IPS-20b (cell line): Measurements from ENCODE around the gene CCSER2.
"Not testable (repeated sequence)": the region's sequence is repeated elsewhere in the genome, so short reads cannot be mapped to it uniquely, and the experiment has no call there.

Source experiments
- H3K27ac ChIP-seq: one replicate; pipeline ENCODE4 v1.5.1; 2013; ENCODE audit warnings: low read length
- H3K27me3 ChIP-seq: 2 replicates; pipeline ENCODE4 v1.6.1; 2013; ENCODE audit warnings: mild to moderate bottlenecking, low read length, inconsistent platforms; ENCODE audit not compliant: insufficient read depth
- H3K36me3 ChIP-seq: 2 replicates; pipeline ENCODE4 v1.6.1; 2013; ENCODE audit warnings: low read depth, mild to moderate bottlenecking, inconsistent platforms, low read length, moderate library complexity; ENCODE audit not compliant: insufficient read depth
- H3K4me1 ChIP-seq: 2 replicates; pipeline ENCODE4 v1.6.1; 2013; ENCODE audit warnings: mild to moderate bottlenecking, control low read depth, inconsistent platforms, low read length, moderate library complexity; ENCODE audit not compliant: insufficient read depth
- H3K4me3 ChIP-seq: 2 replicates; pipeline ENCODE4 v1.5.1; 2013; ENCODE audit warnings: mild to moderate bottlenecking, low read length, inconsistent platforms
- H3K9ac ChIP-seq: 2 replicates; pipeline ENCODE4 v1.6.1; 2013; ENCODE audit warnings: low read depth, mild to moderate bottlenecking, inconsistent platforms, low read length, moderate library complexity
- H3K9me3 ChIP-seq: 2 replicates; pipeline ENCODE4 v1.6.1; 2013; ENCODE audit warnings: mild to moderate bottlenecking, low read depth, low read length, inconsistent platforms; ENCODE audit not compliant: insufficient read depth

Gene CCSER2

GRCh38 chr10:84314275-84314674, 14.1 kb upstream of the CCSER2 start:
- H3K4me3 ChIP-seq, result no peak overlapping the region
- H3K27ac ChIP-seq, result no peak overlapping the region
- H3K9ac ChIP-seq, result no peak overlapping the region

GRCh38 chr10:84317174-84317573, 11.2 kb upstream of the CCSER2 start:
- Histone ChIP-seq H3K4me3 (no peak overlapping the region), H3K9me3 (no peaks in the 10 kb centered on the region), H3K36me3 (no peaks in the 10 kb centered on the region), H3K27me3 (no peaks in the 10 kb centered on the region), H3K4me1 (peaks cover 7% of the 10 kb centered on the region; the same call in 1 of the 2 replicates), H3K9ac (no peak overlapping the region), H3K27ac (no peak overlapping the region)

More at GRCh38 chr10:84314275-84314674, 14.1 kb upstream of the CCSER2 start:
- H3K9me3 ChIP-seq, result no peaks in the 10 kb centered on the region; the same call in 1 of the 2 replicates
- H3K27me3 ChIP-seq, result no peaks in the 10 kb centered on the region
- H3K4me1 ChIP-seq, result peaks cover 11% of the 10 kb centered on the region; the same call in 1 of the 2 replicates
- no peaks in the 10 kb centered on the region for H3K36me3 ChIP-seq

DNA sequence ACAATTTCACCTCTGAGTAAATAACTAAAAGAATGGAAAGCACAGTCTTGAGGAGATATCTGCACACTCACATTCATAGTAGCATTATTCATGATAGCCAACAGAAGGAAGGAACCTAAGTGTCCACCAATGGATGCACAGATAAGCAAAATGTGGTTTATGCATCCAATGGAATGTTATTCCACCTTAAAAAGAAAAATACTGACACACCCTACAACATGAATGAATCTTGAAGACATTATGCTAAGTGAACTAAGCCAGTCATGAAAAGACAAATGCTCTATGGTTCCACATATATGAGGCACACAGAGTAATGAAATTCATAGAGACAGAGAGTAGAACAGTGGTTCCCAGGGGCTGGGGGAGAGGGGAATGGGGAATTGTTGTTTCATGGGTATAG, 6.5 kb upstream of the CCSER2 start:
- Histone ChIP-seq H3K36me3 (no peaks in the 10 kb centered on the region), H3K27me3 (no peaks in the 10 kb centered on the region), H3K27ac (no peak overlapping the region), H3K9ac (no peak overlapping the region), H3K4me3 (no peak overlapping the region), H3K9me3 (no peaks in the 10 kb centered on the region), H3K4me1 (peaks cover 3% of the 10 kb centered on the region; the same call in 1 of the 2 replicates)

- not testable (repeated sequence) for H3K27ac ChIP-seq, H3K9me3 ChIP-seq, H3K4me3 ChIP-seq, H3K27me3 ChIP-seq, H3K4me1 ChIP-seq, H3K36me3 ChIP-seq, H3K9ac ChIP-seq
Measured at GRCh38 chr10:84323566-84323965, 4.8 kb upstream of the CCSER2 start.

DNA sequence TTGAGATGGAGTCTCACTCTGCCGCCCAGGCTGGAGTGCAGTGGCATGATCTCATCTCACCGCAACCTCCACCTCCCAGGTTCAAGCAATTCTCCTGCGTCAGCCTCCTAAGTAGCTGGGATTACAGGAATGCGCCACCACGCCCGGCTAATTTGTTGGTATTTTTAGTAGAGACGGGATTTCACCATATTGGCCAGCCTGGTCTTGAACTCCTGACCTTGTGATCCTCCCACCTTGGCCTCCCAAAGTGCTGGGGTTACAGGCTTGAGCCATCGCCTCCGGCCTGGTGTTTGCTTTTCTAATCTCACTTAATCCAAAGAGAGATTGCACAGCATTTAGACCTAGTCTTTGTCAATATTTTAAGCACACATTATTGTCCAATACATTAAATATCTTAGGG, 1.4 kb upstream of the CCSER2 start:
- peaks cover 11% of the 10 kb centered on the region; the same call in 1 of the 2 replicates for H3K4me1 ChIP-seq
- H3K27ac ChIP-seq, H3K27me3 ChIP-seq, H3K4me3 ChIP-seq, H3K9me3 ChIP-seq, H3K36me3 ChIP-seq, H3K9ac ChIP-seq: not testable (repeated sequence)

GRCh38 chr10:84329196-84329611, 815 bp downstream of the CCSER2 start:
- no peaks in the 10 kb centered on the region for H3K9me3 ChIP-seq
- peak overlapping the region; percentile 82 for H3K4me3 ChIP-seq
- H3K27ac ChIP-seq, result no peak overlapping the region
- peaks cover 16% of the 10 kb centered on the region for H3K4me1 ChIP-seq
- H3K36me3 ChIP-seq, result no peaks in the 10 kb centered on the region
- no peaks in the 10 kb centered on the region for H3K27me3 ChIP-seq
- peak overlapping the region; percentile 68 for H3K9ac ChIP-seq

- Histone ChIP-seq H3K27me3 (no peaks in the 10 kb centered on the region), H3K9me3 (no peaks in the 10 kb centered on the region), H3K4me1 (peaks cover 25% of the 10 kb centered on the region), H3K27ac (no peak overlapping the region), H3K4me3 (peak overlapping the region; percentile 82), H3K36me3 (no peaks in the 10 kb centered on the region), H3K9ac (no peak overlapping the region; the same call in 1 of the 2 replicates)
Measured at GRCh38 chr10:84329986-84330651, 1.7 kb downstream of the CCSER2 start.

- H3K27me3 ChIP-seq, result no peaks in the 10 kb centered on the region
- H3K27ac ChIP-seq, result no peak overlapping the region
- H3K4me3 ChIP-seq, result no peak overlapping the region
- peaks cover 33% of the 10 kb centered on the region for H3K4me1 ChIP-seq
- H3K36me3 ChIP-seq, result no peaks in the 10 kb centered on the region
- no peaks in the 10 kb centered on the region for H3K9me3 ChIP-seq
- H3K9ac ChIP-seq, result no peak overlapping the region; the same call in 1 of the 2 replicates
Measured at GRCh38 chr10:84331091-84331490, 2.7 kb downstream of the CCSER2 start.

GRCh38 chr10:84333864-84334451, 5.6 kb downstream of the CCSER2 start:
- no peaks in the 10 kb centered on the region for H3K9me3 ChIP-seq
- H3K4me1 ChIP-seq, result peaks cover 42% of the 10 kb centered on the region
- no peak overlapping the region for H3K27ac ChIP-seq

GRCh38 chr10:84334811-84335210, 6.4 kb downstream of the CCSER2 start:
- Histone ChIP-seq H3K9me3 (no peaks in the 10 kb centered on the region), H3K4me3 (peak overlapping the region; percentile 32; the same call in 1 of the 2 replicates), H3K27me3 (no peaks in the 10 kb centered on the region), H3K36me3 (no peaks in the 10 kb centered on the region), H3K9ac (peak overlapping the region; percentile 16; the same call in 1 of the 2 replicates), H3K4me1 (peaks cover 37% of the 10 kb centered on the region), H3K27ac (no peak overlapping the region)

More at GRCh38 chr10:84333864-84334451, 5.6 kb downstream of the CCSER2 start:
- Histone ChIP-seq H3K36me3 (no peaks in the 10 kb centered on the region), H3K9ac (no peak overlapping the region; the same call in 1 of the 2 replicates), H3K27me3 (no peaks in the 10 kb centered on the region), H3K4me3 (no peak overlapping the region)

DNA sequence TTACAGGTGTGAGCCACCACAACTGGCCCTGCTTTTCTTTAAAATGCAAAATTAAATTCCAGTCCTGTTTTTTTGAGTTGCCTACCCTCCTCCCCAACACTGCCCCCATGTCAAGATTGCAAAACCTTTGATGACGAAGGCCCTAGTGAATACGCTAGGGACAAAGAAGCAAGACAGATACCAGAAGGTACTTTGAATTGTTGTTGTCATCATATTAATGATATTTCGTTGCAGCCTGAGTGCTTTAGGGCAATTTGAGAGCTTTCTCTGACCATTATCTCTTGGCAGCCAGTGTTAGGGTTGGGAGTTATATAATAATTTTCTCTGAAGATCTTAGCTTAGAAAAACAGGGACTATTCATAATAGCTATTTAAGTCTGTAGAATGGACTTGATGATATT, 7.1 kb downstream of the CCSER2 start:
- H3K36me3 ChIP-seq, result no peaks in the 10 kb centered on the region

More for the DNA sequence above, 7.1 kb downstream of the CCSER2 start:
- Histone ChIP-seq H3K4me1 (peaks cover 35% of the 10 kb centered on the region), H3K9ac (no peak overlapping the region), H3K27me3 (no peaks in the 10 kb centered on the region), H3K27ac (peak overlapping the region; percentile 14), H3K4me3 (no peak overlapping the region), H3K9me3 (no peaks in the 10 kb centered on the region)
